Forelimb muscle (tissue), 1 donor: Measurements from ENCODE around the gene NUDT5. TPM values are rescaled to one million over a fixed set of nuclear protein-coding genes. Genes with fewer than 3 reads are reported as not detected.
"Not testable (repeated sequence)": the region's sequence is repeated elsewhere in the genome, so short reads cannot be mapped to it uniquely, and the experiment has no call there.

Experiments
- DNase-seq: peaks from one replicate; pipeline ENCODE4 v3.0.0-alpha.2; 2013; ENCODE audit warnings: low read depth
- polyA plus RNA-seq: library from polyadenylated mRNA; unstranded; fragments of 120-200 nt; gene quantifications from one replicate; pipeline ENCODE4 v1.2.1, GENCODE V29; 2013; ENCODE audit not compliant: insufficient read length

The NUDT5 gene
- polyA plus RNA-seq, 1 donor = 21.7 TPM

GRCh38 chr10:12205082-12205481 is 9.4 kb upstream of the NUDT5 start:
- no peak for DNase-seq

- DNase-seq = no peak
Observed at GRCh38 chr10:12202226-12202625, 6.5 kb upstream of the NUDT5 start.

GRCh38 chr10:12201543-12201942 is 5.9 kb upstream of the NUDT5 start:
- DNase-seq = no peak

GRCh38 chr10:12200850-12201249 is 5.2 kb upstream of the NUDT5 start:
- no peak for DNase-seq

DNA sequence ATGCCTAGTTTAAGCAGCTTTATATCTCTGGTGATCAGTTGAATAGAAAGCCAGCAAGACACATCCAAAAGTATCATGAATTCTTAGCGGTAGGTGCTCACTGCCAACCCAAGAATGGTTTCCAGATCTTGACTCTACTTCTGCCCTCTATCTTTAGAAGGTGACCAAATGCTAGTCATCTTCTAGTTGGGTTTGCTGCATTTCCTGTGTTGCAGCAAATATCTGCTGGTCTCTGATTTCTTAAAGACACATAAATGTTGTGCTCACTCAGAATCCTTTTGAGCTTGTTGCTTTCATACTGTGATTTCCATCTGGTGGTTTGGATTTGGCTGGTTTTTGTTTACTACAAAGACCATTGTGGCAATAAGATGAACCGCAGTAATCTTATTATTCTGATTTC is 2.5 kb upstream of the NUDT5 start:
- no peak for DNase-seq

DNA sequence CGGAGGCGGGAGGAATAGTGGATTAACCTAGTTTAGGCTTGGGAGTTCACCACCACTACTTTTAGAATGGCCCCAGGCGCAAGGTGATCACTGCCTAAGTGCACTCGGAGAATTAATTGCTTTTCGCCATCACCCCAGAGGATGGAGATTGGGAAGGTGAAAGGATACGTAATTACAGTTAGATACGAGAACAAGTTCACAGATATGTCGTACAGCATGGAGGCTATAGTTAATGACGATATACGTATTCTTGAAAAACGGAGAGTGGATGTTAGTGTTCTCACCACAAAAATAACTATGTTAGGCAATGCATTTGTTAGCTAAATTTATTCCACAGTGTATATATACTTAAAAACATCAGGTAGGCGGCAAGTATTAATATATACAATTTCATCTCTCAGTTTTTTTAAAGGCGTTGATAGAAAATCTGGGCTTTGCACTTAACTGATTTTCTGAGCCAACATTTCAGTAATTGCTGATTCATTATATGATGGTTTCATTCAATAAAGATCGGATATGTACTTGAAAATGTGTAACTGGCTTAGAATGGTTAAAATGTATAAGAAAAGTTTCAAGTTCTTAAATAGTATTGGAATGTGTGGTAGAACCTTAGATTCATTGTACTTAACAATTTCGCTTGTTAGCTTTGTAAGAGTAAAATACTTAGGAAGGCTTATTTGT is 980 bp upstream of the NUDT5 start:
- DNase-seq = no peak

DNA sequence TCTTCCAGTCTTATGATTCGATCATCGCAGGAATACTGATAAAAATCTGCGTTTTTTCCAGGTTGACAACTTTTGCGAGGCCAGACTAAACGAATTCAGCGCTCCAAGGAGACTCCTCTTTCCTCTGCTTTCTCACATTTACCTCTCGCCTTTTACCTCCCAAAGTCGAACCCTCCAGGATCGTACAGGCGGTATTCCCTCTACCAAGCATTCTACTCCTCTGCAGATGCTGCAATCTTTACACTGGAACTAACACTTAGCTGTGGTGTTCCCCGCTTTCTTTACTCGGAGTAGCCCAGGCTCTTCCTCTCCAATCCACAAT is 449 bp downstream of the NUDT5 start:
- no peak for DNase-seq

DNA sequence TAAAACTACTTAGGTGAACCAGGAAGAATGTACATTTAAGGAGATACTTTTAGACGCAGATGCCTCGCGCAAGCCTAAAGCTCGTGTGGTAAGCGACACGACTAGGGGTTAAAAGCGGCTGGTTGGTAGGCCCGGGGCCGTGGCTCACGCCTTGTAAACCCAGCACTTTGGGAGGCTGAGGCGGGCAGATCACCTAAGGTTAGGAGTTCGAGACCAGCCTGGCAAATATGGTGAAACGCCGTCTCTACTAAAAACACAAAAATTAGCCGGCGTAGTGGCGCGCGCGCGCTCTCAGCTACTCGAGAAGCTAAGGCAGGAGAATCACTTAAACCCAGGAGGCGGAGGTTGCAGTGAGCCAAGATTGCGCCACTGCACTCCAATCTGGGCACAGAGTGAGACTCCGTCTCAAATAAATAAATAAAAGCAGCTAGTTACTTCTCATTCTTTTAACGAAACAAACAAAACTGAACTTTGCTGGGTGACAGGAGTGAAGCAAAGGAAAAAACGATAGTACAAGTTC is 879 bp downstream of the NUDT5 start:
- DNase-seq = no peak

GRCh38 chr10:12193193-12193592 is 2.5 kb downstream of the NUDT5 start:
- DNase-seq = no peak

DNA sequence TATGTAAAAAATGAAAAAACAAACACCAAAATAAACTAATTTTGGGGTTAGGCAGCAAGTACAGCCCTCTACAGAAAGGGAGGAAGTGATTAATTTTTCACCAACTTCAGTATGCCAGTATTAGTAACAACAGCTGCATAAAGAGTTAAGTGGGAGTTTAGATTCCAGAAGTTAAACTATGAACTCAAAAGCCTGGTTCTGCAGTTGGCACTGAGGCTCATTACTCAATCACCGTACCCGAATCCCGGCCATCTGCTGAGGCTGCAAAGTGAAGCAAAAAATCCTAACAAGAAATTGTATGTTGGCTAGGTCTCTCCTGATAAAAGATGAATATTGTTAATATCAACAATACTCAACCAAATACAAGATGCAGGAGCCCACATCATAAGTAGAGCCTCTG is 4.0 kb downstream of the NUDT5 start:
- no peak for DNase-seq

- no peak for DNase-seq
Observed at GRCh38 chr10:12189426-12189825, 6.3 kb downstream of the NUDT5 start.

GRCh38 chr10:12188656-12189055 is 7.0 kb downstream of the NUDT5 start:
- no peak for DNase-seq

GRCh38 chr10:12187321-12187905 is 8.3 kb downstream of the NUDT5 start:
- no peak for DNase-seq

- no peak for DNase-seq
Observed at GRCh38 chr10:12186323-12186722, 9.4 kb downstream of the NUDT5 start.

DNA sequence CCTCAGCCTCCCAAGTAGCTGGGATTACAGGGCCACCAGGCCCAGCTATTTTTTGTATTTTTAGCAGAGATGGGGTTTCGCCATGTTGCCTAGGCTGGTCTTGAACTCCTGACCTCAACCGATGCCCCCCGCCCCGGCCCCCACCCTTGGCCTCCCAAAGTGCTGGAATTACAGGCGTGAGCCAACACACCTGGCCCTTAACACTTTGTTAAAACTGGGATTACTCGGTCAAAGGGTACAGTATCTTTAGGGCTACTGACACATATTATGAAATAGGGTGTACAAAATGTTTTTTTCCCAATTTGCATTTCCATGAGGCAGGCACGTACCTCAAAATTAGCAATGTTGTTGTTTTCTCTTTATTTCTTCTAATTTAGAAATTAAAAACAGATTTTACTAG is 11.5 kb downstream of the NUDT5 start:
- no peak for DNase-seq

- no peak for DNase-seq
Observed at GRCh38 chr10:12181065-12181775, 14.5 kb downstream of the NUDT5 start.

DNA sequence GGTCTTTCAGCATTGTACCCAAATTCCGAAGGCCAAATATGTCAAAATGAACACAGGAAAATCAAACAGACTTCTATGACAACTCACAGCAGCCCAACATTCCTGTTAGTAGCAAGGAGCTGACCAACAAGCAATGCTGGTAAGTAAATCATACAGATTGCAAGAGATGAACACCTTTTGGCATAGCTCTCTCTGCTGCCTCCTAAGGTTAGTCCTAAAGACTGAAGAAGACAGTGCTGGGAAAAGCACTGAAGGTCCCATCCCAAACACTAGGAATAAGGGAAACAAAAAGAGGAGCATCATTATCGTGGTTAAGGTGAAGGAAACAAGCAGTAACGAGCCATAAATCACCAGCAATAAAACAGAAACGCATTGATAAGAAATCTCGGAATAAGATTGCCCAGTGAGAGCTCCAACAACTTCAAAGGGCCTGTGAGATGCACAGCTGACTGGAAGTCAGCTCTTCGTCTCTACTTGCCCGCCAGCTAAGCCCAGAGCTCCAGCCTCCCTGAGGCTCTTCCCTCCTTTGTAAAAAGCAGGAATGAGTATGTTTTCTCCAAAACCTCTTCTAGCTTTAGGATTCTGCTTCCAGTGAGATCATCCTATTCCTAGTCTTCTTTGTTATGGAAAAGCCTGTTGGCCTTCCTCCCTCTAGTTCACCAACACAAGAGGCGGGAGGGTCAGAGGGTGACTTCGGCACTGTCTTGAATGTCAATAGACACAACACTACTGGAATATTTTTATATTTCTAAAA is 15.3 kb downstream of the NUDT5 start:
- no peak for DNase-seq

GRCh38 chr10:12179606-12180170 is 16.0 kb downstream of the NUDT5 start:
- no peak for DNase-seq

- no peak for DNase-seq
Observed at GRCh38 chr10:12177642-12178041, 18.0 kb downstream of the NUDT5 start.

- DNase-seq = not testable (repeated sequence)
Observed at GRCh38 chr10:12171512-12171911, 24.2 kb downstream of the NUDT5 start.

DNA sequence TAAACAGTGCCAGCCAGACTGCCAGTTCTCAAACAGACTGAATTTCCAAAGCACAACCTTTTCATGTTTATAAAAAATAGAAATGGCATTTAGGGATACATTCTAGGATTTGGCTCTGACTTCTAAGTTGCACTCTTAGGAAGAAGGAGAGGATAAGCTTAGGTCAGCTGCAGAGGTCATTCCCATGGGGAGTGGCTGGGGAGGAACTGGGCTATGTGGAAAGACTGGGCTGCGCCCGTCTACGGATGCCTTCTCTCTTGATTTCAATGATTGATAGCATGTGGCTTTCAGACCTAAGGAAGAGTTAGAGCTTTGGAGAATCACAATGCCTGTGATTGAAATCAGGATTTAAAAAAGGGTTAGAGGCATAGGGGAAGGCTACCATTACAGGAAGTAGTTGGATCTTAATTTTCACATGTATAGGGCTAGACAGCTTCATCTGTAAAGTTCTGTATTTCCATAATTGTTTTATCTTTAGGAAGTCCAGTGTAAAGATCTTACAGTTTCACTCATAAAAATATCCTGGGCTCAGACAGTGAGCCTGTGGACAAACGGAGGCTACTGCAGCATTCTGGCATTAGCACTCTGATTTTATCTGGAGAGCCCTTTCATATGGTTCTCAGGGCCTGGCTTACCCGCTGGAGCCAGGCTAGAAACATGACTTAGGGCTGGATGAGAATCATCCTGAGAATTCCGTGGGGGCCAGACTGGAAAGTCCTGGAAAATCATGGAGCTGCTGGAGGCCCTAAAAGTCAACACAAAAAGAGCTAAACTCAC is 29.5 kb downstream of the NUDT5 start:
- DNase-seq = no peak
